C4-2B (cell line): ENCODE measurements around the gene AGBL4.

Experiments used
- ZFX ChIP-seq: fragments of 450-650 bp; IDR thresholded peaks from 2 replicates; pipeline ENCODE4 v1.6.1; 2017
- TF ChIP-seq, protein P1 (sequence below): fragments of 450-650 bp; conservative IDR thresholded peaks from 2 replicates; pipeline ENCODE4 v1.5.1; 2017; ENCODE audit warnings: mild to moderate bottlenecking

GRCh38 chr1:48761986-48762385 lies 1261.8 kb downstream of the AGBL4 start:
- TF ChIP-seq, protein P1, sequence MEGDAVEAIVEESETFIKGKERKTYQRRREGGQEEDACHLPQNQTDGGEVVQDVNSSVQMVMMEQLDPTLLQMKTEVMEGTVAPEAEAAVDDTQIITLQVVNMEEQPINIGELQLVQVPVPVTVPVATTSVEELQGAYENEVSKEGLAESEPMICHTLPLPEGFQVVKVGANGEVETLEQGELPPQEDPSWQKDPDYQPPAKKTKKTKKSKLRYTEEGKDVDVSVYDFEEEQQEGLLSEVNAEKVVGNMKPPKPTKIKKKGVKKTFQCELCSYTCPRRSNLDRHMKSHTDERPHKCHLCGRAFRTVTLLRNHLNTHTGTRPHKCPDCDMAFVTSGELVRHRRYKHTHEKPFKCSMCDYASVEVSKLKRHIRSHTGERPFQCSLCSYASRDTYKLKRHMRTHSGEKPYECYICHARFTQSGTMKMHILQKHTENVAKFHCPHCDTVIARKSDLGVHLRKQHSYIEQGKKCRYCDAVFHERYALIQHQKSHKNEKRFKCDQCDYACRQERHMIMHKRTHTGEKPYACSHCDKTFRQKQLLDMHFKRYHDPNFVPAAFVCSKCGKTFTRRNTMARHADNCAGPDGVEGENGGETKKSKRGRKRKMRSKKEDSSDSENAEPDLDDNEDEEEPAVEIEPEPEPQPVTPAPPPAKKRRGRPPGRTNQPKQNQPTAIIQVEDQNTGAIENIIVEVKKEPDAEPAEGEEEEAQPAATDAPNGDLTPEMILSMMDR: no peak
- no peak for TF ChIP-seq ZFX
